DOHH2 (cell line): Measurements from ENCODE around the gene COX6A2.

Experiments used
- EZH2phosphoT487 ChIP-seq: fragments of 200-600 bp; sonication (generic); IDR thresholded peaks from 2 replicates; pipeline ENCODE4 v1.6.1; 2017; ENCODE audit warnings: borderline replicate concordance, mild to moderate bottlenecking, antibody characterized with exemption, low read length, moderate library complexity, mixed read lengths
- TF ChIP-seq, protein P1 (sequence below): fragments of 200-600 bp; sonication (generic); IDR thresholded peaks from one replicate; pipeline ENCODE4 v1.5.1; 2014; ENCODE audit warnings: antibody characterized with exemption, mild to moderate bottlenecking, low read depth, low read length; ENCODE audit not compliant: poor library complexity, severe bottlenecking

DNA sequence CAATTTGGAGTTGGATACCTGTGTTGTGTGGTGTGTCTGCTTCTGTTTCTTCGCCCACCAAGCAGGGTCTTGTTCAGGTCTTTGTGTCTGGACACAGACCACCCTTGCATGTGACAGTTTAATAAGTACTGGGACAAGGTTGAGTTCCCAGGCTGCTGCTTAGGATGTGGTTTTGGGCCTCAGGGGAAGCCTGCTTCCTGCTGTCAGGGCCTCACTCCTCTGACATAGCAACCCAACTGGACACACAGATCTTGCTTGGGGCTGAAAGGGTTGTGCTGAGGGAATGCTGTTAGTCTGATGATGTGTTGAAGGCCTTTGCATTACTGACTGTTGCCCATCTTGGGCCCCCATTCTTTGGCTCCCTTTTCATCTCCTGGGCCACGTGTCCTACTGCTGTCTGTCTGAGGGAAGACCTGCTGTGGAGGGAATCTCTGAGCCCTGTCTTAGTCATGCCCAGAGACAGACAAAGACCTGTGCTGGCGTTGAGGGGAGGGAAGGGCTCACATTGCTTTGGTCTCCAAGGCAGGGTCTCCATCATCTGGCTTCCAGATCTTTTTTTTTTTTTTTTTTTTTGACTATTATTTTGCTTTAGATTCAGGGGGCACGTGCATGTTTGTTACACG lies 39.1 kb upstream of the COX6A2 start:
- TF ChIP-seq, protein P1, sequence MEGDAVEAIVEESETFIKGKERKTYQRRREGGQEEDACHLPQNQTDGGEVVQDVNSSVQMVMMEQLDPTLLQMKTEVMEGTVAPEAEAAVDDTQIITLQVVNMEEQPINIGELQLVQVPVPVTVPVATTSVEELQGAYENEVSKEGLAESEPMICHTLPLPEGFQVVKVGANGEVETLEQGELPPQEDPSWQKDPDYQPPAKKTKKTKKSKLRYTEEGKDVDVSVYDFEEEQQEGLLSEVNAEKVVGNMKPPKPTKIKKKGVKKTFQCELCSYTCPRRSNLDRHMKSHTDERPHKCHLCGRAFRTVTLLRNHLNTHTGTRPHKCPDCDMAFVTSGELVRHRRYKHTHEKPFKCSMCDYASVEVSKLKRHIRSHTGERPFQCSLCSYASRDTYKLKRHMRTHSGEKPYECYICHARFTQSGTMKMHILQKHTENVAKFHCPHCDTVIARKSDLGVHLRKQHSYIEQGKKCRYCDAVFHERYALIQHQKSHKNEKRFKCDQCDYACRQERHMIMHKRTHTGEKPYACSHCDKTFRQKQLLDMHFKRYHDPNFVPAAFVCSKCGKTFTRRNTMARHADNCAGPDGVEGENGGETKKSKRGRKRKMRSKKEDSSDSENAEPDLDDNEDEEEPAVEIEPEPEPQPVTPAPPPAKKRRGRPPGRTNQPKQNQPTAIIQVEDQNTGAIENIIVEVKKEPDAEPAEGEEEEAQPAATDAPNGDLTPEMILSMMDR, result no peak
- no peak for TF ChIP-seq EZH2phosphoT487
